Measurements from ENCODE around the gene HYAL4. TPM values are rescaled to one million over a fixed set of nuclear protein-coding genes. Genes with fewer than 3 reads are reported as not detected.
"Not testable (repeated sequence)": the region's sequence is repeated elsewhere in the genome, so short reads cannot be mapped to it uniquely, and the experiment has no call there.

HYAL4 gene
- total RNA-seq, 4 donors from 2014 or later, result not detected

DNA sequence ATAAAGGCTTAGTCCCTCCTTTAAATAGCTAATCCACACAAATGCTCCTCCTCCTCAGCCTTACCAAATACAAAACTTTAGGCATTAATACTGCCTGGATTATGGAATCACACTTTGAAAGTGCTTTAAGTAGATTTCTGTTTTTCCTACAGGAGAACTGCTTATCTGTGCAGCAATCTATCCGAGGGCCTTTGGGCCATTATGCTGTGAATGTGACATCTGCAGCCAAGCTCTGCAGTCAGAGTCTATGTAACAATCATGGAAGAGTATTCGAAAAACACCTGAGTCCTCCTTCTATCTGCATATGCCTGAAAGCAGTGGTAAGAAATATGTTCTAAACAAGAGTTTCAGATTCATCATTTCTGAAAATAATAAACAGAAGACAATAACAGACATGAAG lies 16.2 kb upstream of the HYAL4 start:
- Histone ChIP-seq H3K27ac (no peak overlapping the region), H3K9me3 (no peaks in the 10 kb centered on the region), H3K4me1 (no peaks in the 10 kb centered on the region), H3K36me3 (no peaks in the 10 kb centered on the region), H3K4me3 (no peak overlapping the region), H3K27me3 (no peaks in the 10 kb centered on the region)
- no peak for TF ChIP-seq POLR2A (IDR thresholded peaks at IDR 0.05)
- TF ChIP-seq, protein P1, sequence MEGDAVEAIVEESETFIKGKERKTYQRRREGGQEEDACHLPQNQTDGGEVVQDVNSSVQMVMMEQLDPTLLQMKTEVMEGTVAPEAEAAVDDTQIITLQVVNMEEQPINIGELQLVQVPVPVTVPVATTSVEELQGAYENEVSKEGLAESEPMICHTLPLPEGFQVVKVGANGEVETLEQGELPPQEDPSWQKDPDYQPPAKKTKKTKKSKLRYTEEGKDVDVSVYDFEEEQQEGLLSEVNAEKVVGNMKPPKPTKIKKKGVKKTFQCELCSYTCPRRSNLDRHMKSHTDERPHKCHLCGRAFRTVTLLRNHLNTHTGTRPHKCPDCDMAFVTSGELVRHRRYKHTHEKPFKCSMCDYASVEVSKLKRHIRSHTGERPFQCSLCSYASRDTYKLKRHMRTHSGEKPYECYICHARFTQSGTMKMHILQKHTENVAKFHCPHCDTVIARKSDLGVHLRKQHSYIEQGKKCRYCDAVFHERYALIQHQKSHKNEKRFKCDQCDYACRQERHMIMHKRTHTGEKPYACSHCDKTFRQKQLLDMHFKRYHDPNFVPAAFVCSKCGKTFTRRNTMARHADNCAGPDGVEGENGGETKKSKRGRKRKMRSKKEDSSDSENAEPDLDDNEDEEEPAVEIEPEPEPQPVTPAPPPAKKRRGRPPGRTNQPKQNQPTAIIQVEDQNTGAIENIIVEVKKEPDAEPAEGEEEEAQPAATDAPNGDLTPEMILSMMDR (IDR thresholded peaks at IDR 0.05), result no peak
- DNase-seq, result no peak
- intact Hi-C loops (cut with DNase I; ENCODE audit: low total_unique reads), result no loop called here

DNA sequence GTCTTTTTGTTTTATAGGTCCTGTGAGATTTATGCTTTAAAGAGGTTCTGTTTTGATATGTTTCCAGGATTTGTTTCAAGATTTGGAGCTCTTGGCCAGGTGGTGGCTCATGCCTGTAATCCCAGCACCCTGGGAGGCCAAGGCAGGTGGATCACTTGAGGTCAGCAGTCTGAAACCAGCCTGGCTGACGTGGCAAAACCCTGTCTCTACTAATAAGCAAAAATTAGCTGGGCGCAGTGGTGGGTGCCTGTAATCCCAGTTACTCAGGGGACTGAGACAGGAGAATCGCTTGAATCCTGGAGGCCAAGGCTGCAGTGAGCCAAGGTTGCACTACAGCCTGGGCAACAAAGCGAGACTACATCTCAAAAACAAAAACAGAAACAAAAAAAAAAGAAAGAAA lies 8.3 kb upstream of the HYAL4 start:
- H3K4me1 ChIP-seq, result no peaks in the 10 kb centered on the region
- H3K27ac ChIP-seq, result no peak overlapping the region
- no peak for DNase-seq
- H3K36me3 ChIP-seq, result no peaks in the 10 kb centered on the region
- no peaks in the 10 kb centered on the region for H3K27me3 ChIP-seq
- intact Hi-C loops (cut with DNase I; ENCODE audit: low total_unique reads), result no loop called here
- TF ChIP-seq, protein P1 (IDR thresholded peaks at IDR 0.05), result no peak
- TF ChIP-seq POLR2A (IDR thresholded peaks at IDR 0.05), result no peak
- no peak overlapping the region for H3K4me3 ChIP-seq
- no peaks in the 10 kb centered on the region for H3K9me3 ChIP-seq

- H3K4me1 ChIP-seq; H3K36me3 ChIP-seq; intact Hi-C loops (cut with DNase I; ENCODE audit: low total_unique reads); DNase-seq; H3K27ac ChIP-seq; H3K4me3 ChIP-seq; H3K27me3 ChIP-seq; H3K9me3 ChIP-seq: not testable (repeated sequence)
Observed at GRCh38 chr7:123839106-123839505, 5.9 kb upstream of the HYAL4 start.

DNA sequence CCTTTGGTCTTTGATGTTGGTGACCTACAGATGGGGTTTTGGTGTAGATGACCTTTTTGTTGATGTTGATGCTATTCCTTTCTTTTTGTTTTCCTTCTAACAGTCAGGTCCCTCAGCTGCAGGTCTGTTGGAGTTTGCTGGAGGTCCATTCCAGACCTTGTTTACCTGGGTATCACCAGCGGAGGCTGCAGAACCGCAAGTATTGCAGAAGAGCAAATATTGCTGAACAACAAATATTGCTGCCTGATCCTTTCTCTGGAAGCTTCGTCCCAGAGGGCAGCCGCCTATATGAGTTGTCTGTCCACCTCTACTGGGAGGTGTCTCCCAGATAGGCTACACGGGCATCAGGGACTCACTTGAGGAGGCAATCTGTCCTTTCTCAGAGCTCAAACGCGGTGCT lies 827 bp upstream of the HYAL4 start:
- DNase-seq; H3K9me3 ChIP-seq; H3K27ac ChIP-seq; H3K27me3 ChIP-seq; intact Hi-C loops (cut with DNase I; ENCODE audit: low total_unique reads); H3K4me3 ChIP-seq; H3K36me3 ChIP-seq; H3K4me1 ChIP-seq: not testable (repeated sequence)

DNA sequence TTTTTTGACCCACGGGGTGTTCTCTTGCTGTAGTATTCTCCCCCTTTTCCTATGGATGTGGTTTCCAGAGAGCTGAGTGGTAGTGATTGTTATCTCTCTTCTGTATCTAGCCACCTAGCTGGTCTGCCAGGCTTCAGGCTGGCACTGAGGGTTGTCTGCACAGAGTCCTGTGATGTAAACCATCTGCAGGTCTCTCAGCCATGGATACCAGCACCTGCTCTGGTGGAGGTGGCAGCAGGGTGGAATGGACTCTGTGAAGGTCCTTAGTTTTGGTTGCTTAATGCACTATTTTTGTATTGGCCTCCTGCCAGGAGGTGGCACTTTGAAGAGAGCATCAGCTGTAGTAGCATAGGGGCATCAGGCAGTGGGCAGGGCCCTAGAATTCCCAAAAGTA lies 851 bp downstream of the HYAL4 start:
- H3K27ac ChIP-seq, result no peak overlapping the region
- no peaks in the 10 kb centered on the region for H3K4me1 ChIP-seq
- H3K9me3 ChIP-seq, result no peaks in the 10 kb centered on the region
- H3K27me3 ChIP-seq, result no peaks in the 10 kb centered on the region
- TF ChIP-seq POLR2A (IDR thresholded peaks at IDR 0.05), result no peak
- TF ChIP-seq, protein P1 (IDR thresholded peaks at IDR 0.05), result no peak
- intact Hi-C loops (cut with DNase I; ENCODE audit: low total_unique reads), result no loop called here
- no peaks in the 10 kb centered on the region for H3K36me3 ChIP-seq
- no peak overlapping the region for H3K4me3 ChIP-seq
- no peak for DNase-seq

DNA sequence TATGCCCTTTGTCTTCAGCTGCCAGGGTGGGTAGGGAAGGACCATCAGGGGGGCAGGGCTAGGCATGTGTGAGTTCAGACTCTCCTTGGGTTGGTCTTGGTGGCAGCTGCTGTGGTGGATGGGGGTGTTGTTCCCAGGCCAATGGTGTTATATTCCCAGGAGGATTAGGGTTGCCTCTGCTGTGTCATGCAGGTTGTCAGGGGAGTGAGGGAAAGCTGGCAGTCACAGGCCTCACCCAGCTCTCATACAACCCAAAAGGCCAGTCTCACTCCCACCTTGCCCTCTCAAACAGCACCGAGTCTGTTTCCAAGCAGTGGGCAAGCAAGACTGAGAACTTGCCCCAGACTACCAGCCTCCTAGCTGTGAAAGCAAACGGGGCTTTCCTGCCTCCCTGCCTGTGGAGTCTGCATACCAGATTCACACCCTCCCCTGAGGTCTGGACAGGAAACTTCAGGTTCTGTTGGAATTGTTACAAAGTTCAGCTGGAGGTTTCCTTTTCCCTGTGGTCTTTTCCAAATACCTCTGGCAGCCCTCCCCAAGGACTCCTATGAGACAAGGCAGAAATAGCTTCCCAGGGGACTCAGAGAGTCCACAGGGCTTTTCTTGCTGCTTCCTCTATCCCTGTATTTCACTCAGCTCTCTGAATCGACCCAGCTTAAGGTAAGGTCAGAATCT lies 1.4 kb downstream of the HYAL4 start:
- H3K27ac ChIP-seq, result no peak overlapping the region
- TF ChIP-seq POLR2A (IDR thresholded peaks at IDR 0.05), result no peak
- TF ChIP-seq, protein P1 (IDR thresholded peaks at IDR 0.05), result no peak
- H3K36me3 ChIP-seq, result no peaks in the 10 kb centered on the region
- no peaks in the 10 kb centered on the region for H3K27me3 ChIP-seq
- H3K9me3 ChIP-seq, result no peaks in the 10 kb centered on the region
- intact Hi-C loops (cut with DNase I; ENCODE audit: low total_unique reads), result no loop called here
- DNase-seq, result no peak
- H3K4me3 ChIP-seq, result no peak overlapping the region
- no peaks in the 10 kb centered on the region for H3K4me1 ChIP-seq

Data from uterus (tissue), 4 donors.